Cardiac muscle cell (in vitro differentiated cells and primary cell): ENCODE data around the gene ADORA2A. TPM values are rescaled to one million over a fixed set of nuclear protein-coding genes. Genes with fewer than 3 reads are reported as not detected.
"Not testable (repeated sequence)": the region's sequence is repeated elsewhere in the genome, so short reads cannot be mapped to it uniquely, and the experiment has no call there.

ENCODE experiments used
- DNase-seq, 2 donors: peaks; one replicate each; pipeline versions ENCODE4 v3.0.0 to v3.0.0-alpha.2; 2010 to 2017; ENCODE audit warnings: low read depth in 1 of 2, low spot score in 1 of 2
- H3K27ac ChIP-seq: fragments of 200-600 bp; sonication (generic); 2 replicates; pipeline ENCODE4 v1.5.1; 2016
- H3K27me3 ChIP-seq: fragments of 200-600 bp; sonication (generic); 2 replicates; pipeline ENCODE4 v1.6.0; 2016; ENCODE audit warnings: control low read depth
- H3K36me3 ChIP-seq: fragments of 200-600 bp; sonication (generic); 2 replicates; pipeline ENCODE4 v1.5.1; 2016; ENCODE audit warnings: control low read depth
- H3K4me1 ChIP-seq: fragments of 200-600 bp; sonication (generic); 2 replicates; pipeline ENCODE4 v1.8.1; 2017; ENCODE audit warnings: low read depth, mild to moderate bottlenecking, mixed run types
- H3K4me3 ChIP-seq: fragments of 200-600 bp; sonication (generic); 2 replicates; pipeline ENCODE4 v1.5.1; 2016; ENCODE audit warnings: mild to moderate bottlenecking
- H3K9me3 ChIP-seq: fragments of 200-600 bp; sonication (generic); 2 replicates; pipeline ENCODE4 v1.5.1; 2017; ENCODE audit warnings: low read depth, mild to moderate bottlenecking, control low read depth
- polyA plus RNA-seq: library from polyadenylated mRNA; unstranded; fragments of >200 nt; fragmentation: Nextera tagmentation; extraction: Ambion mirVana; gene quantifications from 2 replicates; pipeline ENCODE4 v1.2.1, GENCODE V29; 2016
- total RNA-seq: library from RNA; depleted of rRNA; stranded (reverse); fragments of >200 nt; gene quantifications from 2 replicates; pipeline ENCODE4 v1.2.3, GENCODE V29; 2016
- TF ChIP-seq, protein P1 (sequence below): IDR thresholded peaks from 2 replicates; pipeline ENCODE4 v1.5.1; 2012; ENCODE audit warnings: low read depth, mild to moderate bottlenecking, low read length

The ADORA2A gene
- total and polyA plus RNA-seq, 2 experiments from 2014 or later = 4.0 to 13.7 TPM

DNA sequence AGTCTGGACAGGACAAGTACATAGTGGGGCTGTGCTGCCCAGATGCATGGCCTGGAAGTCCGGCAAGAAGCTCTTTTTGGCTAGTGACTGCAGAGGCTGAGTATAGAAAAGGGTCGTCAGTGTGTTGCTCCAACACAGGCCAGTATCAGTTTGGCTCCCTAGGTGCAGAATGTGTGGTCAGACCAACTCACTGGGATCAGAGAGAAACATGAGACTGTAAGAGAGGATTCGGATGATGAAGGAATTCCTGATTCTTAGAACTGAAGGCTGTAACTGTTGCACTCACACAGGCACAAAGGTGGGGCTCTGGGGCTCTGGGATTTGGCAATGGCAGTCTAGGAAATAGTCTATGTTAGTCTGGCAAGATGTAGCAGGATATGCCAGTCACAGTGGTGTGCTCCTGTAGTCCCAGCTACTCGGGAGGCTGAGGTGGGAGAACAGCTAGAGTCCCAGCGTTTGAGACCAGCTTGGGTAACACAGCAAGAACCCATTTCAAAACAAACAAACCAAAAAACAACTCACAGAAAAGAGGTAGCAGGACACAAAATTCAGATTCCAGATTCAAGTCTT lies 56.7 kb downstream of the ADORA2A start:
- no peak overlapping the region for H3K4me3 ChIP-seq
- H3K4me1 ChIP-seq = peaks cover 13% of the 10 kb centered on the region
- no peaks in the 10 kb centered on the region for H3K9me3 ChIP-seq
- no peaks in the 10 kb centered on the region for H3K27me3 ChIP-seq
- DNase-seq = no peak
- no peak overlapping the region for H3K27ac ChIP-seq
- TF ChIP-seq, protein P1, sequence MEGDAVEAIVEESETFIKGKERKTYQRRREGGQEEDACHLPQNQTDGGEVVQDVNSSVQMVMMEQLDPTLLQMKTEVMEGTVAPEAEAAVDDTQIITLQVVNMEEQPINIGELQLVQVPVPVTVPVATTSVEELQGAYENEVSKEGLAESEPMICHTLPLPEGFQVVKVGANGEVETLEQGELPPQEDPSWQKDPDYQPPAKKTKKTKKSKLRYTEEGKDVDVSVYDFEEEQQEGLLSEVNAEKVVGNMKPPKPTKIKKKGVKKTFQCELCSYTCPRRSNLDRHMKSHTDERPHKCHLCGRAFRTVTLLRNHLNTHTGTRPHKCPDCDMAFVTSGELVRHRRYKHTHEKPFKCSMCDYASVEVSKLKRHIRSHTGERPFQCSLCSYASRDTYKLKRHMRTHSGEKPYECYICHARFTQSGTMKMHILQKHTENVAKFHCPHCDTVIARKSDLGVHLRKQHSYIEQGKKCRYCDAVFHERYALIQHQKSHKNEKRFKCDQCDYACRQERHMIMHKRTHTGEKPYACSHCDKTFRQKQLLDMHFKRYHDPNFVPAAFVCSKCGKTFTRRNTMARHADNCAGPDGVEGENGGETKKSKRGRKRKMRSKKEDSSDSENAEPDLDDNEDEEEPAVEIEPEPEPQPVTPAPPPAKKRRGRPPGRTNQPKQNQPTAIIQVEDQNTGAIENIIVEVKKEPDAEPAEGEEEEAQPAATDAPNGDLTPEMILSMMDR = no peak
- no peaks in the 10 kb centered on the region for H3K36me3 ChIP-seq

DNA sequence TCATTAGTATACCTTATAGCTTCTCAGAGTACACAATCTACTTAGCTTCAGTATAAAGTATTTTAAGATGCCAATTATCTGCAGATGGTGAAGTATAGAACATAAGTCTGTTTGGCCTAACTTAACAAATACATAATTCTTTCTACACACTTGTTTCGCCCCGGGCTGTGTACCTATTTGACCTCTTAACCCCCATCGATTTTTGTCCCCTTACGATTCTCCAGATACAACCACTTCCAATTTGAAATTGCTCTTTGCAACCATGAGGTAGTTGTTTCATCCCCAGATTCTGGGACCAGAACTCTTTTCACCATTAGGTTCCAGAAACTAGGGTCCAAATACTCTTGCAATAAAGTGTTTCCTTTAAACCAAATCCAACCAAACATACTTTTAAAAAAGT lies 57.8 kb downstream of the ADORA2A start:
- H3K4me1 ChIP-seq = peaks cover 13% of the 10 kb centered on the region
- no peaks in the 10 kb centered on the region for H3K27me3 ChIP-seq
- H3K27ac ChIP-seq = no peak overlapping the region
- no peak for DNase-seq
- no peaks in the 10 kb centered on the region for H3K36me3 ChIP-seq
- no peak overlapping the region for H3K4me3 ChIP-seq
- TF ChIP-seq, protein P1 = no peak
- no peaks in the 10 kb centered on the region for H3K9me3 ChIP-seq

DNA sequence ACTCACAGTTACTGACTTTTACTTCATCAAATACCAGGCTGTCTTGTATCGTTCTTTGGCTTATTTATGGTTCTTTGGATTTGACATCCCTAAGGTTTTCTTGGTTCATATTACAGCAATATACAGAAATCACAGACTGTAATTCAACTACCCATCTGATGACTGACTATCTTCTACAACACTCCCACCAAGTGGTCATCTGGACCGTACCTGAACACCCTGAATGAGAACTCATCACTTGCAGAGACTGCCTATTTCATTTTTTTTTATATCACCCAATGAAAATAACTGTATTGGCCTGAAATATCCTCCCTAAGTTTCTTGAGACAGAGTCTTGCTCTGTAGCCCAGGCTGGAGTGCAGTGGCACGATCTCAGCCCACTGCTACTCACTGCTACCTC lies 58.2 kb downstream of the ADORA2A start:
- H3K27ac ChIP-seq = no peak overlapping the region
- TF ChIP-seq, protein P1 = no peak

DNA sequence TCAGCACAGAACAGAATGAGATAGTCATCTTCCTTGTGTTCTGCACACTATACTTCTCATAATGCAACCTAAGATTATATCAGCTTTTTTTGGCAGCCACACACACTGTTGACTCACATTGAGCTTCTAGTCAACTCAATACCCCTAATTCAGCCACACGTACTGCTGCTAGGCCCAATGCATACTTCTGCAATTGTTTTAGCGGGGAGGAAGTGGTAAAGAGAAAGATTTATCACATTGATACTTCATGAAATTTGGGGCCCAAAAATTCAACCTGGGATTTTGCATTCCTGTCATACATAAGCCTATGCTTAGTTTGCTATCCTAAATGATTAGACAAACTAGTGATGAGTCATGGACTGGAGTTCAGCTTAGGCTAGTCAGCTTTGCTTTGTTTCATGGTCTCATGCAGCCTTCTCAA lies 59.1 kb downstream of the ADORA2A start:
- Histone ChIP-seq H3K27ac (no peak overlapping the region), H3K4me1 (peaks cover 13% of the 10 kb centered on the region), H3K27me3 (no peaks in the 10 kb centered on the region), H3K36me3 (no peaks in the 10 kb centered on the region), H3K4me3 (no peak overlapping the region), H3K9me3 (no peaks in the 10 kb centered on the region)
- TF ChIP-seq, protein P1 = no peak
- peak in 1 of 2 donors; percentile 63 for DNase-seq

More for the DNA sequence above, 58.2 kb downstream of the ADORA2A start:
- no peak for DNase-seq
- Histone ChIP-seq H3K27me3 (no peaks in the 10 kb centered on the region), H3K4me1 (peaks cover 13% of the 10 kb centered on the region), H3K4me3 (no peak overlapping the region), H3K9me3 (no peaks in the 10 kb centered on the region), H3K36me3 (no peaks in the 10 kb centered on the region)

- DNase-seq = no peak
- Histone ChIP-seq H3K36me3 (no peaks in the 10 kb centered on the region), H3K9me3 (no peaks in the 10 kb centered on the region), H3K4me1 (peaks cover 12% of the 10 kb centered on the region), H3K4me3 (no peak overlapping the region), H3K27ac (no peak overlapping the region), H3K27me3 (no peaks in the 10 kb centered on the region)
- TF ChIP-seq, protein P1 = no peak
Observed at GRCh38 chr22:24489011-24489410, 61.6 kb downstream of the ADORA2A start.

DNA sequence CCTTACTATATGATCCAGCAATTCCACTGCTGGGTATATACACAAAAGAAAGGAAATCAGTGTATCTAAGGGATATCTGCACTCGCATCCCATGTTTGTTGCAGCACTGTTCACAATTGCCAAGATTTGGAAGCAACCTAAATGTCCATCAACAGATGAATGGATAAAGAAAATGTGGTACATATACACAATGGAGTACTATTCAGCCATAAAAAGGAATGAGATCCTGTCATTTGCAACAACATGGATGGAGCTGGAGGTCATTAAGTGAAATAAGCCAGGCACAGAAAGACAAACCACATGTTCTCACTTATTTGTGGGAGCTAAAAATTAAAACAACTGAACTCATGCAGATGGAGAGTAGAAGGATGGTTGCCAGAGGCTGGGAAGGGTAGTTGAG lies 62.0 kb downstream of the ADORA2A start:
- H3K9me3 ChIP-seq, H3K27me3 ChIP-seq, H3K36me3 ChIP-seq, H3K4me3 ChIP-seq, DNase-seq, H3K27ac ChIP-seq: not testable (repeated sequence)
- H3K4me1 ChIP-seq = peaks cover 12% of the 10 kb centered on the region

Other genes starting within 250 kb of the ADORA2A start
- 2.2 and 2.6 TPM in 2 replicates for gene SUSD2, start 246.1 kb upstream of the ADORA2A start, total RNA-seq
- gene SUSD2, start 246.1 kb upstream of the ADORA2A start, polyA plus RNA-seq = 1.8 and 2.2 TPM in 2 replicates
- gene GGT5, start 182.5 kb upstream of the ADORA2A start, total RNA-seq = 0.21 and 0.35 TPM in 2 replicates
- gene GGT5, start 182.5 kb upstream of the ADORA2A start, polyA plus RNA-seq = 2.3 and 3.6 TPM in 2 replicates
- gene SPECC1L, start 156.8 kb upstream of the ADORA2A start, total RNA-seq = 36.9 and 43.2 TPM in 2 replicates
- gene SPECC1L, start 156.8 kb upstream of the ADORA2A start, polyA plus RNA-seq = 19.7 and 26.9 TPM in 2 replicates
- gene UPB1, start 67.7 kb downstream of the ADORA2A start, total RNA-seq = 0.99 and 1.6 TPM in 2 replicates
- gene UPB1, start 67.7 kb downstream of the ADORA2A start, polyA plus RNA-seq = 1.8 and 4.0 TPM in 2 replicates
- 73.9 and 106 TPM in 2 replicates for gene GUCD1, start 127.5 kb downstream of the ADORA2A start, total RNA-seq
- 68.8 and 69.8 TPM in 2 replicates for gene GUCD1, start 127.5 kb downstream of the ADORA2A start, polyA plus RNA-seq
- gene SNRPD3, start 128.4 kb downstream of the ADORA2A start, total RNA-seq = 222 and 290 TPM in 2 replicates
- gene SNRPD3, start 128.4 kb downstream of the ADORA2A start, polyA plus RNA-seq = 119 and 125 TPM in 2 replicates
- gene LRRC75B, start 165.5 kb downstream of the ADORA2A start, total RNA-seq = 33.0 and 42.4 TPM in 2 replicates
- 48.4 and 58.5 TPM in 2 replicates for gene LRRC75B, start 165.5 kb downstream of the ADORA2A start, polyA plus RNA-seq
- 12.0 and 20.4 TPM in 2 replicates for gene GGT1, start 175.6 kb downstream of the ADORA2A start, total RNA-seq
- gene GGT1, start 175.6 kb downstream of the ADORA2A start, polyA plus RNA-seq = 17.2 and 24.1 TPM in 2 replicates